Measurements from ENCODE around the gene ATXN7L2.

The ATXN7L2 gene

GRCh38 chr1:109530457-109531087 lies 46.9 kb downstream of the ATXN7L2 start:
- TF ChIP-seq CTCF (IDR thresholded peaks at IDR 0.05; ENCODE audit: insufficient read depth, low read depth, low read length, missing control alignments) = no peak
- H3K4me3 ChIP-seq (ENCODE audit: low read depth, low read length) = no peak overlapping the region
- DNase-seq (ENCODE audit: low read depth) = no peak

- TF ChIP-seq CTCF (IDR thresholded peaks at IDR 0.05; ENCODE audit: insufficient read depth, low read depth, low read length, missing control alignments) = no peak
- no peak overlapping the region for H3K4me3 ChIP-seq (ENCODE audit: low read depth, low read length)
- no peak for DNase-seq (ENCODE audit: low read depth)
Measured at GRCh38 chr1:109531380-109531779, 47.7 kb downstream of the ATXN7L2 start.

- DNase-seq (ENCODE audit: low read depth) = no peak
- no peak overlapping the region for H3K4me3 ChIP-seq (ENCODE audit: low read depth, low read length)
- TF ChIP-seq CTCF (IDR thresholded peaks at IDR 0.05; ENCODE audit: insufficient read depth, low read depth, low read length, missing control alignments) = no peak
Measured at GRCh38 chr1:109531826-109532364, 48.2 kb downstream of the ATXN7L2 start.

GRCh38 chr1:109532365-109533136 lies 48.8 kb downstream of the ATXN7L2 start:
- peak; percentile 86 for DNase-seq (ENCODE audit: low read depth)
- peak overlapping the region; percentile 29 for H3K4me3 ChIP-seq (ENCODE audit: low read depth, low read length)

GRCh38 chr1:109534307-109534858 lies 50.7 kb downstream of the ATXN7L2 start:
- H3K4me3 ChIP-seq (ENCODE audit: low read depth, low read length) = no peak overlapping the region
- no peak for TF ChIP-seq CTCF (IDR thresholded peaks at IDR 0.05; ENCODE audit: insufficient read depth, low read depth, low read length, missing control alignments)
- no peak for DNase-seq (ENCODE audit: low read depth)

More at GRCh38 chr1:109532365-109533136, 48.8 kb downstream of the ATXN7L2 start:
- peak; percentile 99 for TF ChIP-seq CTCF (IDR thresholded peaks at IDR 0.05; ENCODE audit: insufficient read depth, low read depth, low read length, missing control alignments)

GRCh38 chr1:109535481-109535880 lies 51.8 kb downstream of the ATXN7L2 start:
- no peak for DNase-seq (ENCODE audit: low read depth)
- no peak for TF ChIP-seq CTCF (IDR thresholded peaks at IDR 0.05; ENCODE audit: insufficient read depth, low read depth, low read length, missing control alignments)
- H3K4me3 ChIP-seq (ENCODE audit: low read depth, low read length) = no peak overlapping the region

All from GM12865 (cell line).